K562 (cell line): ENCODE measurements around the gene FHIT. TPM values are rescaled to one million over a fixed set of nuclear protein-coding genes. Genes with fewer than 3 reads are reported as not detected.

Experiments used
- ATAC-seq: fragments of 200-7000 bp; cut with Tn5 transposase; 3 replicates; pipeline ENCODE4 v1.9.1; 2020; ENCODE audit warnings: moderate library complexity
- BruUV-seq: library from RNA; stranded (reverse); fragments of 400-500 nt; replicated peaks from 2 replicates; lab custom pipeline; 2021; lab: Mats Ljungman, UMichigan
- CTCF ChIA-PET: fragments of 300-600 bp; formaldehyde crosslinking; extraction: SDS; loops from one replicate; lab custom pipeline; 2021; ENCODE audit warnings: low intra/inter-chr PET ratio; lab: Yijun Ruan, JAX
- POLR2A ChIA-PET: fragments of 300-600, 350-650 bp; sonication (Branson Sonifier 250); formaldehyde crosslinking; extraction: SDS; loops from one replicate; lab custom pipeline; 2021; ENCODE audit warnings: antibody characterized with exemption, inconsistent platforms; lab: Yijun Ruan, JAX
- DNase-seq, 4 experiments: peaks; one replicate each; pipeline versions ENCODE4 v3.0.0 to v3.0.0-alpha.2; 2011 to 2018; ENCODE audit warnings: low spot score in 3 of 4, mixed read lengths in 3 of 4; ENCODE audit errors: extremely low read depth in 1 of 4
- FAIRE-seq: peaks from 2 replicates; lab custom pipeline; 2011; peaks lifted over from hg19 to GRCh38; lab: Jason Lieb, UNC
- H2AFZ ChIP-seq: 2 replicates; pipeline ENCODE4 v1.6.0; 2011; ENCODE audit warnings: low read depth, low read length, control low read depth, inconsistent platforms
- H3K27ac ChIP-seq: fragments of 200-600 bp; 3 replicates; pipeline ENCODE4 v1.8.0; 2011; ENCODE audit warnings: low read depth, mild to moderate bottlenecking, control low read depth, inconsistent platforms, low read length, moderate library complexity, mixed read lengths; ENCODE audit errors: extremely low read depth
- H3K27me3 ChIP-seq, 2 experiments: fragments of 300-600 bp in 1 of 2; 2 replicates in 1 of 2; 3 replicates in 1 of 2; pipeline versions ENCODE4 v1.6.0 to v1.8.0; 2011; ENCODE audit warnings: inconsistent platforms in 2 of 2, low read length in 2 of 2, mild to moderate bottlenecking in 1 of 2, mixed read lengths in 1 of 2, moderate library complexity in 1 of 2; ENCODE audit not compliant: control insufficient read depth in 2 of 2, insufficient read depth in 2 of 2
- H3K36me3 ChIP-seq: fragments of 300-600 bp; 3 replicates; pipeline ENCODE4 v1.8.0; 2011; ENCODE audit warnings: mild to moderate bottlenecking, low read length, inconsistent platforms; ENCODE audit not compliant: control insufficient read depth, insufficient read depth
- H3K4me1 ChIP-seq, 2 experiments: fragments of 200-600 bp in 1 of 2; replicated peaks in 1 of 2; 2 replicates in 1 of 2; 3 replicates in 1 of 2; pipeline versions ENCODE4 v1.5.1 to v1.8.0; 2011; ENCODE audit warnings: inconsistent platforms in 2 of 2, low read length in 2 of 2, mild to moderate bottlenecking in 1 of 2, mixed read lengths in 1 of 2, moderate library complexity in 1 of 2; ENCODE audit not compliant: control insufficient read depth in 2 of 2, insufficient read depth in 2 of 2
- H3K4me2 ChIP-seq: 2 replicates; pipeline ENCODE4 v1.6.1; 2011; ENCODE audit warnings: low read length, control low read depth, inconsistent platforms, mixed read lengths; ENCODE audit not compliant: insufficient read depth
- H3K4me3 ChIP-seq: fragments of 200-600 bp; sonication (generic), shearing (Covaris generic); 2 replicates; pipeline ENCODE4 v1.5.1; 2016; ENCODE audit warnings: control low read depth, inconsistent platforms
- H3K79me2 ChIP-seq: fragments of 200-600 bp; 3 replicates; pipeline ENCODE4 v1.8.0; 2011; ENCODE audit warnings: low read length, inconsistent platforms; ENCODE audit not compliant: control insufficient read depth, insufficient read depth
- H3K9ac ChIP-seq, 2 experiments: 2 replicates each; pipeline versions ENCODE4 v1.6.0 to v1.6.1; 2011; ENCODE audit warnings: low read depth in 2 of 2, low read length in 2 of 2, control low read depth in 1 of 2, inconsistent platforms in 1 of 2, mild to moderate bottlenecking in 1 of 2, mixed read lengths in 1 of 2; ENCODE audit not compliant: insufficient read depth in 1 of 2
- H3K9me1 ChIP-seq: one replicate; pipeline ENCODE4 v1.6.0; 2011; ENCODE audit warnings: inconsistent platforms, mild to moderate bottlenecking, low read length, moderate library complexity; ENCODE audit not compliant: control insufficient read depth, insufficient read depth
- H3K9me3 ChIP-seq: replicated peaks from 2 replicates; pipeline ENCODE4 v1.5.1; 2011; ENCODE audit warnings: low read depth, low read length, inconsistent platforms; ENCODE audit not compliant: control insufficient read depth, insufficient read depth
- H4K20me1 ChIP-seq: replicated peaks from 2 replicates; pipeline ENCODE4 v1.6.1; 2011; ENCODE audit warnings: low read length, inconsistent platforms, mixed read lengths; ENCODE audit not compliant: control insufficient read depth, insufficient read depth
- CBX8 ChIP-seq: fragments of 200-600 bp; sonication (generic); IDR thresholded peaks from 2 replicates; pipeline ENCODE4 v1.6.1; 2012; ENCODE audit warnings: borderline replicate concordance, mixed run types, low read depth, mild to moderate bottlenecking, moderate library complexity, mixed read lengths, low read length, control low read depth, inconsistent platforms; ENCODE audit not compliant: poor library complexity, severe bottlenecking; ENCODE audit errors: extremely low read depth
- DIDO1 ChIP-seq: fragments of 450-650 bp; IDR thresholded peaks from 2 replicates; pipeline ENCODE4 v1.6.1; 2016; ENCODE audit warnings: low read depth, missing biosample characterization, missing genetic modification characterization
- ETS2 ChIP-seq: IDR thresholded peaks from 2 replicates; pipeline ENCODE4 v1.6.1; 2016; ENCODE audit warnings: borderline replicate concordance, missing genetic modification characterization, mild to moderate bottlenecking, moderate library complexity, missing compliant biosample characterization; ENCODE audit not compliant: poor library complexity, severe bottlenecking
- HDAC3 ChIP-seq: fragments of 450-650 bp; IDR thresholded peaks from 2 replicates; pipeline ENCODE4 v1.6.1; 2018; ENCODE audit warnings: borderline replicate concordance, mild to moderate bottlenecking, moderate library complexity; ENCODE audit not compliant: partially characterized antibody
- HEY1 ChIP-seq: fragments of 250-450 bp; sonication (Bioruptor Pico); IDR thresholded peaks from 2 replicates; pipeline ENCODE4 v1.5.0; 2020; ENCODE audit warnings: mild to moderate bottlenecking, moderate library complexity, borderline replicate concordance
- NFYB ChIP-seq: IDR thresholded peaks from 2 replicates; pipeline ENCODE4 v1.6.1; 2011; ENCODE audit warnings: mild to moderate bottlenecking, moderate library complexity; ENCODE audit not compliant: insufficient read length; ENCODE audit errors: extremely low read depth
- RBM39 ChIP-seq: fragments of 200-400 bp; formaldehyde crosslinking; optimal IDR thresholded peaks from 2 replicates; pipeline ENCODE3; 2018; ENCODE audit warnings: low read depth, low read length
- SRSF1 ChIP-seq: fragments of 200-400 bp; formaldehyde crosslinking; IDR thresholded peaks from 2 replicates; pipeline ENCODE4 v1.6.1; 2017; ENCODE audit warnings: mild to moderate bottlenecking, low read depth, low read length, moderate library complexity
- SUPT5H ChIP-seq: fragments of 450-650 bp; IDR thresholded peaks from 2 replicates; pipeline ENCODE4 v1.6.1; 2016
- WGBS: fragments of 100-300 bp; shearing (Covaris generic); methylation state at CpG from one replicate; pipeline ENCODE4 v1.1.6; 2016; ENCODE audit warnings: low coverage, mixed read lengths; ENCODE audit not compliant: insufficient coverage; ENCODE audit errors: missing lambda C conversion rate; 5-methylcytosine and 5-hydroxymethylcytosine counted together
- in situ Hi-C: fragments of 300-500 bp; cut with MboI; formaldehyde crosslinking; loops from 4 replicates; pipeline ENCODE4 v1.15.0; 2018; ENCODE audit warnings: inconsistent platforms, mixed read lengths
- intact Hi-C: fragments of 100-400 bp; cut with micrococcal nuclease; formaldehyde crosslinking; loops from 2 replicates; pipeline ENCODE4 v1.14.2; 2022
- polyA plus RNA-seq, 8 experiments: library from polyadenylated mRNA; depleted of rRNA in 4 of 8; stranded (reverse) in 5 of 8; unstranded in 3 of 8; fragments of >200 nt; fragmentation: Nextera tagmentation in 2 of 8; fragmentation: Illumina TruSeq in 1 of 8; extraction: Ambion mirVana in 2 of 8; extraction: Trizol in 1 of 8; gene quantifications; 2 replicates each; pipeline versions ENCODE4 v1.2.1 to v1.2.3, GENCODE V29; 2011 to 2014; ENCODE audit warnings: inconsistent platforms in 1 of 8, missing spikeins in 1 of 8
- total RNA-seq, 7 experiments: library from RNA; depleted of rRNA in 6 of 7; stranded (reverse); fragments of >200 nt in 6 of 7; fragmentation: Illumina TruSeq in 2 of 7; extraction: Trizol in 2 of 7; gene quantifications; 2 replicates each; pipeline versions ENCODE4 v1.2.1 to v1.2.3, GENCODE V29; 2011 to 2021; ENCODE audit warnings: low replicate concordance in 1 of 7
- TF ChIP-seq, protein P1 (sequence below): fragments of 450-650 bp; formaldehyde crosslinking; IDR thresholded peaks from 2 replicates; pipeline ENCODE4 v1.4.0; 2020; ENCODE audit warnings: mild to moderate bottlenecking, moderate library complexity
- TF ChIP-seq, protein P2 (sequence below): IDR thresholded peaks from 3 replicates; pipeline ENCODE4 v1.6.1; 2011; ENCODE audit warnings: borderline replicate concordance, mild to moderate bottlenecking; ENCODE audit not compliant: insufficient read length, insufficient read depth
- TF ChIP-seq, protein P3 (sequence below): fragments of 450-650 bp; IDR thresholded peaks from 2 replicates; pipeline ENCODE4 v1.6.1; 2018; ENCODE audit warnings: mild to moderate bottlenecking, low read depth; ENCODE audit not compliant: partially characterized antibody
- TF ChIP-seq, protein P4 (sequence below): IDR thresholded peaks from 3 replicates; pipeline ENCODE4 v1.6.1; 2011; ENCODE audit warnings: borderline replicate concordance, mild to moderate bottlenecking, moderate library complexity; ENCODE audit not compliant: insufficient read length; ENCODE audit errors: extremely low read depth

The FHIT gene
- total and polyA plus RNA-seq, 9 of the 15 experiments (the other 6 are each of a cell fraction or from before 2014, with no cell fraction given): 1.7 to 9.1 (median 4.3) TPM

DNA sequence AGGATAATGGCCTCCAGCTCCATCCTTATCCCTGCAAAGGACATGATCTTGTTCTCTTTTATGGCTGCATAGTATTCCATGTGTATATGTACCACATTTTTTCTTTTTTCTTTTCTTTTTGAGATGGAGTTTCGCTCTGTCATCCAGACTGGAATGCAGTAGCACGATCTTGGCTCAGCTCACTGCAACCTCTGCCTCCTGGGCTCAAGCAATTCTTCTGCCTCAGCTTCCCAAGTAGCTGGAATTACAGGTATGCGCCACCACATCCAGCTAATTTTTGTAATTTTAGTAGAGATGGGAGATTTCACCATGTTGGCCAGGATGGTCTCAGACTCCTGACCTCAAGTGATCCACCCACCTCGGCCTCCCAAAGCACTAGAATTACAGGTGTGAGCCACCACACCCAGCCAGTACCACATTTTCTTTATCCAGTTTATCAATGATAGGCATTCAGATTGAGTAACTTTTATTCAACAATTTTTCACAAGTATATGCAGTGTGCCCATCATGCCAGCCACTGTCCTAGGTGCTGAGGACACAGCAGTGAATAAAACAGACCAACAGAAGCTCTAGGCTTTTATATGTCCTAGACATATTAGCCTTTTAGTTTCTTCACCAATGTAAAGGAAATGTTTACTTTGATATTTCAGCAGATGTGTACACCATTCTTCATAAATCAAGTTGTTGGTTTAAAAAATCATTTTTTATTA lies 815.2 kb downstream of the FHIT start:
- Histone ChIP-seq H3K9me1 (no peaks in the 10 kb centered on the region), H3K27me3 (no peaks in the 10 kb centered on the region), H4K20me1 (no peaks in the 10 kb centered on the region), H3K9ac (no peak overlapping the region), H3K4me3 (no peak overlapping the region), H3K4me1 (peaks cover 0 to 4% of the 10 kb centered on the region in 2 experiments; a peak in 3 of 5 replicates), H3K79me2 (no peaks in the 10 kb centered on the region), H2AFZ (no peak overlapping the region), H3K27ac (no peak overlapping the region), H3K36me3 (no peaks in the 10 kb centered on the region), H3K4me2 (no peak overlapping the region), H3K9me3 (no peaks in the 10 kb centered on the region)
- BruUV-seq: no TSS peak
- FAIRE-seq (no peak), DNase-seq (no peak), ATAC-seq (no peak)
- POLR2A ChIA-PET: no interaction called here
- in situ Hi-C loops (no loop called here), intact Hi-C loops (loop anchor here (10.0 kb wide), 2 partner anchors 161 to 861 kb away; no protein-coding TSS in a partner anchor)
- CTCF ChIA-PET: no interaction called here
- WGBS: 78% methylated on average over 2 of the region's 4 CpGs
- TF ChIP-seq SUPT5H (no peak), DIDO1 (tag) (no peak), CBX8 (no peak), RBM39 (no peak), HEY1 (CRISPR knock-in tag) (no peak), ETS2 (tag) (no peak), HDAC3 (no peak), SRSF1 (no peak), NFYB (no peak)
- TF ChIP-seq, protein P1, sequence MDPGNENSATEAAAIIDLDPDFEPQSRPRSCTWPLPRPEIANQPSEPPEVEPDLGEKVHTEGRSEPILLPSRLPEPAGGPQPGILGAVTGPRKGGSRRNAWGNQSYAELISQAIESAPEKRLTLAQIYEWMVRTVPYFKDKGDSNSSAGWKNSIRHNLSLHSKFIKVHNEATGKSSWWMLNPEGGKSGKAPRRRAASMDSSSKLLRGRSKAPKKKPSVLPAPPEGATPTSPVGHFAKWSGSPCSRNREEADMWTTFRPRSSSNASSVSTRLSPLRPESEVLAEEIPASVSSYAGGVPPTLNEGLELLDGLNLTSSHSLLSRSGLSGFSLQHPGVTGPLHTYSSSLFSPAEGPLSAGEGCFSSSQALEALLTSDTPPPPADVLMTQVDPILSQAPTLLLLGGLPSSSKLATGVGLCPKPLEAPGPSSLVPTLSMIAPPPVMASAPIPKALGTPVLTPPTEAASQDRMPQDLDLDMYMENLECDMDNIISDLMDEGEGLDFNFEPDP (CRISPR knock-in tag): no peak
- TF ChIP-seq, protein P2, sequence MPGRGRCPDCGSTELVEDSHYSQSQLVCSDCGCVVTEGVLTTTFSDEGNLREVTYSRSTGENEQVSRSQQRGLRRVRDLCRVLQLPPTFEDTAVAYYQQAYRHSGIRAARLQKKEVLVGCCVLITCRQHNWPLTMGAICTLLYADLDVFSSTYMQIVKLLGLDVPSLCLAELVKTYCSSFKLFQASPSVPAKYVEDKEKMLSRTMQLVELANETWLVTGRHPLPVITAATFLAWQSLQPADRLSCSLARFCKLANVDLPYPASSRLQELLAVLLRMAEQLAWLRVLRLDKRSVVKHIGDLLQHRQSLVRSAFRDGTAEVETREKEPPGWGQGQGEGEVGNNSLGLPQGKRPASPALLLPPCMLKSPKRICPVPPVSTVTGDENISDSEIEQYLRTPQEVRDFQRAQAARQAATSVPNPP: no peak
- TF ChIP-seq, protein P3, sequence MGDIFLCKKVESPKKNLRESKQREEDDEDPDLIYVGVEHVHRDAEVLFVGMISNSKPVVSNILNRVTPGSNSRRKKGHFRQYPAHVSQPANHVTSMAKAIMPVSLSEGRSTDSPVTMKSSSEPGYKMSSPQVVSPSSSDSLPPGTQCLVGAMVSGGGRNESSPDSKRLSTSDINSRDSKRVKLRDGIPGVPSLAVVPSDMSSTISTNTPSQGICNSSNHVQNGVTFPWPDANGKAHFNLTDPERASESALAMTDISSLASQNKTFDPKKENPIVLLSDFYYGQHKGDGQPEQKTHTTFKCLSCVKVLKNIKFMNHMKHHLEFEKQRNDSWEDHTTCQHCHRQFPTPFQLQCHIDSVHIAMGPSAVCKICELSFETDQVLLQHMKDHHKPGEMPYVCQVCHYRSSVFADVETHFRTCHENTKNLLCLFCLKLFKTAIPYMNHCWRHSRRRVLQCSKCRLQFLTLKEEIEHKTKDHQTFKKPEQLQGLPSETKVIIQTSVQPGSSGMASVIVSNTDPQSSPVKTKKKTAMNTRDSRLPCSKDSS: no peak
- TF ChIP-seq, protein P4, sequence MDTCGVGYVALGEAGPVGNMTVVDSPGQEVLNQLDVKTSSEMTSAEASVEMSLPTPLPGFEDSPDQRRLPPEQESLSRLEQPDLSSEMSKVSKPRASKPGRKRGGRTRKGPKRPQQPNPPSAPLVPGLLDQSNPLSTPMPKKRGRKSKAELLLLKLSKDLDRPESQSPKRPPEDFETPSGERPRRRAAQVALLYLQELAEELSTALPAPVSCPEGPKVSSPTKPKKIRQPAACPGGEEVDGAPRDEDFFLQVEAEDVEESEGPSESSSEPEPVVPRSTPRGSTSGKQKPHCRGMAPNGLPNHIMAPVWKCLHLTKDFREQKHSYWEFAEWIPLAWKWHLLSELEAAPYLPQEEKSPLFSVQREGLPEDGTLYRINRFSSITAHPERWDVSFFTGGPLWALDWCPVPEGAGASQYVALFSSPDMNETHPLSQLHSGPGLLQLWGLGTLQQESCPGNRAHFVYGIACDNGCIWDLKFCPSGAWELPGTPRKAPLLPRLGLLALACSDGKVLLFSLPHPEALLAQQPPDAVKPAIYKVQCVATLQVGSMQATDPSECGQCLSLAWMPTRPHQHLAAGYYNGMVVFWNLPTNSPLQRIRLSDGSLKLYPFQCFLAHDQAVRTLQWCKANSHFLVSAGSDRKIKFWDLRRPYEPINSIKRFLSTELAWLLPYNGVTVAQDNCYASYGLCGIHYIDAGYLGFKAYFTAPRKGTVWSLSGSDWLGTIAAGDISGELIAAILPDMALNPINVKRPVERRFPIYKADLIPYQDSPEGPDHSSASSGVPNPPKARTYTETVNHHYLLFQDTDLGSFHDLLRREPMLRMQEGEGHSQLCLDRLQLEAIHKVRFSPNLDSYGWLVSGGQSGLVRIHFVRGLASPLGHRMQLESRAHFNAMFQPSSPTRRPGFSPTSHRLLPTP: no peak
